ENCODE measurements around the gene CDK17. TPM values are rescaled to one million over a fixed set of nuclear protein-coding genes. Genes with fewer than 3 reads are reported as not detected.

Gene CDK17
- total and polyA plus RNA-seq, 2 of the 8 experiments (the other 6 are each of a cell fraction or from before 2014, with no cell fraction given) = 5.8 to 20.0 TPM

DNA sequence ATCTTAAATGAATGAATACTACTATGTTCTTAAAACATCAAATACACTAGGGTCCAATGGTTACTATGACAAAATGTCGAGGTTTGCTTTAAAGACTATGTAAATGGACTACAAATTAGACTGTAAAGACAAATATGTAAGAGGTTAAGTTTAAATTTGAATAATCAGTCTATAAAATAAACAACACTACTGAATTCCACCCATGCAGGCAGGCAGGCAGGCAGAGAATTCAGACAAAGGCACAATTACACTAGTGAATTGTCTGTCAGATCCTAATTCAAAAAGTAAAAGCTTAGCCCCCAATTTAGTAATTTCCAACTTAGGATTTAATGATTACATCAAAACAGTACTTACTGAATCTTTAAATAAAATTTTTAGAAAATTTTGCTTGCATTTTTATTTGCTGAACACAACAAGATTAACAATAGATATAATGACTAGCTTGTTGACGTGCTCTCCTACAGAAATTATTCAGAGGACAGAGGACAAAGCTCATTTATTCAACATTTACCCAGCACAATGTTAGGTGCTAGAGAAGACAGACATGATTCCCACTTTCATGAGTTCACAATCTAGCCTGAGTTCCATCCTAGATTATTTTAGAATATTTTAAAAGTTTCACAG, 97.4 kb downstream of the CDK17 start (continued):
- TF ChIP-seq KDM4A (IDR thresholded peaks at IDR 0.05; ENCODE audit: low read depth, low read length, severe bottlenecking) (no peak), SP4 (IDR thresholded peaks at IDR 0.05; ENCODE audit: low read length) (no peak), SAP30 (IDR thresholded peaks at IDR 0.05; ENCODE audit: insufficient read depth, insufficient replicate concordance, low read length) (no peak), GTF2F1 (IDR thresholded peaks at IDR 0.05; ENCODE audit: borderline replicate concordance, low read depth, low read length) (no peak)
